DND-41 (cell line): ENCODE data around the gene TTC28.

ENCODE experiments used
- CTCF ChIP-seq: IDR thresholded peaks from 2 replicates; pipeline ENCODE4 v1.5.1; 2012; ENCODE audit warnings: borderline replicate concordance, low read length, moderate library complexity, mild to moderate bottlenecking; ENCODE audit not compliant: poor library complexity, severe bottlenecking; ENCODE audit errors: extremely low read depth
- EZH2 ChIP-seq: IDR thresholded peaks from 3 replicates; pipeline ENCODE4 v1.6.1; 2012; ENCODE audit warnings: borderline replicate concordance, low read depth, mild to moderate bottlenecking, moderate library complexity, low read length, inconsistent platforms; ENCODE audit not compliant: severe bottlenecking

- no peak for TF ChIP-seq CTCF
- TF ChIP-seq EZH2 = no peak
Observed at GRCh38 chr22:28438183-28438768, 241.4 kb downstream of the TTC28 start.
